ENCODE measurements around the gene SEMA3F.

DNA sequence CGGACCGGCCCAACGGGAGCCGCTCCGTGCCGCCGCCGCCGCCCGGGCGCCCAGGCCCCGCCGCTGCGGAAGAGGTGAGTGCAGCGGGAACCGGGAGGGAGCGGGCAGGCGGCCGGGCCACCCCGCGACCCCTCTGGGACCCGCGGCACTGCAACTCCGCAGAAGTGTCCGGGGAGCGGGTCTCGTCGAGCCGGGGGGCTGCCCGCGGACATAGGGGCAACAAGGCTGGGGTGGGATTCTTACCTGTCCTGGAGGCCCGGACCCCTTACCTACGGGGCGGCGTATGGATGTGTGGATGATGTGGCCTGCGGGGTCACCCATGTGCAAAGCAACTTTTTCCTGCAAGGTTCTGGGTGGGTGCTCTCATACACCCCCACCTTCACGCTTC is 361 bp downstream of the SEMA3F start:
- TF ChIP-seq CHD2 (IDR thresholded peaks at IDR 0.05; ENCODE audit: low read length, partially characterized antibody) (no peak), HDAC2 (IDR thresholded peaks at IDR 0.05) (no peak), RAD21 (conservative IDR thresholded peaks at IDR 0.05 in 1 of 2, IDR thresholded peaks at IDR 0.05 in 1 of 2) (no peak; a peak in 1 of 5 replicates)
- TF ChIP-seq, protein P1, sequence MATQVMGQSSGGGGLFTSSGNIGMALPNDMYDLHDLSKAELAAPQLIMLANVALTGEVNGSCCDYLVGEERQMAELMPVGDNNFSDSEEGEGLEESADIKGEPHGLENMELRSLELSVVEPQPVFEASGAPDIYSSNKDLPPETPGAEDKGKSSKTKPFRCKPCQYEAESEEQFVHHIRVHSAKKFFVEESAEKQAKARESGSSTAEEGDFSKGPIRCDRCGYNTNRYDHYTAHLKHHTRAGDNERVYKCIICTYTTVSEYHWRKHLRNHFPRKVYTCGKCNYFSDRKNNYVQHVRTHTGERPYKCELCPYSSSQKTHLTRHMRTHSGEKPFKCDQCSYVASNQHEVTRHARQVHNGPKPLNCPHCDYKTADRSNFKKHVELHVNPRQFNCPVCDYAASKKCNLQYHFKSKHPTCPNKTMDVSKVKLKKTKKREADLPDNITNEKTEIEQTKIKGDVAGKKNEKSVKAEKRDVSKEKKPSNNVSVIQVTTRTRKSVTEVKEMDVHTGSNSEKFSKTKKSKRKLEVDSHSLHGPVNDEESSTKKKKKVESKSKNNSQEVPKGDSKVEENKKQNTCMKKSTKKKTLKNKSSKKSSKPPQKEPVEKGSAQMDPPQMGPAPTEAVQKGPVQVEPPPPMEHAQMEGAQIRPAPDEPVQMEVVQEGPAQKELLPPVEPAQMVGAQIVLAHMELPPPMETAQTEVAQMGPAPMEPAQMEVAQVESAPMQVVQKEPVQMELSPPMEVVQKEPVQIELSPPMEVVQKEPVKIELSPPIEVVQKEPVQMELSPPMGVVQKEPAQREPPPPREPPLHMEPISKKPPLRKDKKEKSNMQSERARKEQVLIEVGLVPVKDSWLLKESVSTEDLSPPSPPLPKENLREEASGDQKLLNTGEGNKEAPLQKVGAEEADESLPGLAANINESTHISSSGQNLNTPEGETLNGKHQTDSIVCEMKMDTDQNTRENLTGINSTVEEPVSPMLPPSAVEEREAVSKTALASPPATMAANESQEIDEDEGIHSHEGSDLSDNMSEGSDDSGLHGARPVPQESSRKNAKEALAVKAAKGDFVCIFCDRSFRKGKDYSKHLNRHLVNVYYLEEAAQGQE (IDR thresholded peaks at IDR 0.05) = no peak

Data from A549 (cell line).